ENCODE measurements around the gene HOXA9.

HOXA9 gene

GRCh38 chr7:27194686-27195379 is 29.5 kb upstream of the HOXA9 start:
- DNase-seq (ENCODE audit: low read depth): no peak
- no peak overlapping the region for H3K4me3 ChIP-seq (ENCODE audit: low read depth, low read length)
- TF ChIP-seq CTCF (IDR thresholded peaks at IDR 0.05; ENCODE audit: low read depth, low read length, missing control alignments): no peak

GRCh38 chr7:27194002-27194352 is 28.6 kb upstream of the HOXA9 start:
- H3K4me3 ChIP-seq (ENCODE audit: low read depth, low read length): no peak overlapping the region
- no peak for DNase-seq (ENCODE audit: low read depth)
- TF ChIP-seq CTCF (IDR thresholded peaks at IDR 0.05; ENCODE audit: low read depth, low read length, missing control alignments): no peak

- DNase-seq (ENCODE audit: low read depth): no peak
- no peak for TF ChIP-seq CTCF (IDR thresholded peaks at IDR 0.05; ENCODE audit: low read depth, low read length, missing control alignments)
- no peak overlapping the region for H3K4me3 ChIP-seq (ENCODE audit: low read depth, low read length)
Observed at GRCh38 chr7:27193335-27194001, 28.1 kb upstream of the HOXA9 start.

GRCh38 chr7:27192546-27193334 is 27.4 kb upstream of the HOXA9 start:
- TF ChIP-seq CTCF (IDR thresholded peaks at IDR 0.05; ENCODE audit: low read depth, low read length, missing control alignments): no peak
- DNase-seq (ENCODE audit: low read depth): no peak
- H3K4me3 ChIP-seq (ENCODE audit: low read depth, low read length): no peak overlapping the region

- DNase-seq (ENCODE audit: low read depth): no peak
- no peak overlapping the region for H3K4me3 ChIP-seq (ENCODE audit: low read depth, low read length)
- no peak for TF ChIP-seq CTCF (IDR thresholded peaks at IDR 0.05; ENCODE audit: low read depth, low read length, missing control alignments)
Observed at GRCh38 chr7:27191833-27192545, 26.7 kb upstream of the HOXA9 start.

GRCh38 chr7:27191161-27191731 is 25.9 kb upstream of the HOXA9 start:
- TF ChIP-seq CTCF (IDR thresholded peaks at IDR 0.05; ENCODE audit: low read depth, low read length, missing control alignments): no peak
- H3K4me3 ChIP-seq (ENCODE audit: low read depth, low read length): no peak overlapping the region
- DNase-seq (ENCODE audit: low read depth): no peak
